C4-2B (cell line): ENCODE results near the gene SNAPC2.
A peak's percentile ranks its signal among the peaks of the same experiment; 100 is the strongest.

ENCODE experiments used
- CTCF ChIP-seq: fragments of 450-650 bp; conservative IDR thresholded peaks from 2 replicates; pipeline ENCODE4 v1.5.1; 2017; ENCODE audit warnings: mild to moderate bottlenecking
- ZFX ChIP-seq: fragments of 450-650 bp; IDR thresholded peaks from 2 replicates; pipeline ENCODE4 v1.6.1; 2017

GRCh38 chr19:7970716-7971448 is 50.7 kb downstream of the SNAPC2 start:
- TF ChIP-seq CTCF (peak; percentile 90), ZFX (no peak)
